ENCODE results near the gene NF2.

GRCh38 chr22:29651652-29652051, 48.2 kb downstream of the NF2 start:
- no peak for TF ChIP-seq CTCF (IDR thresholded peaks at IDR 0.05; ENCODE audit: insufficient read depth, low read length, poor library complexity, severe bottlenecking)
- TF ChIP-seq EZH2phosphoT487 (conservative IDR thresholded peaks at IDR 0.05; ENCODE audit: low read length), result no peak
